Kidney tubule cell (primary cell): ENCODE data around the gene TOMM6.
"Not testable (repeated sequence)": the region's sequence is repeated elsewhere in the genome, so short reads cannot be mapped to it uniquely, and the experiment has no call there.

Experiments
- DNase-seq: peaks from one replicate; pipeline ENCODE4 v3.0.0-alpha.2; 2018; ENCODE audit warnings: low spot score

TOMM6 gene

DNA sequence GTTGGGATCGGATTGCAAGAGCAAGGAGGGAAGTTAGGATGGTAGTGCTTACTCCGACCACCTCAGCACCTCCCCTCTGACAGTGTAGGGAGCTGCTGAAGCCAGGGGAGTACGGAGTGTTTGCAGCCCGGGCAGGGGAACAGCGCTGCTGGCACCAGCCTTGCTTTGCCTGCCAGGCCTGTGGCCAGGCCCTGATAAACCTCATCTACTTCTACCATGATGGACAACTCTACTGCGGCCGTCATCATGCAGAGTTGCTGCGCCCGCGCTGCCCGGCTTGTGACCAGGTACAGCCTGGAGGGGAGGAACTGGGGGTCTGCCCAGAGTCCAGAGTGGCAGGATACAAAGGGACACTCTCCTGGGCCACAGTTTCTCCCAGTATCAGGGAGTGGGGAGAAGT, 2.2 kb upstream of the TOMM6 start:
- no peak for DNase-seq

- DNase-seq = no peak
These were observed 1.6 kb upstream of the TOMM6 start for GRCh38 chr6:41785689-41786450.

GRCh38 chr6:41786451-41787218, 859 bp upstream of the TOMM6 start:
- DNase-seq = peak; percentile 81

- no peak for DNase-seq
These were observed 1.9 kb downstream of the TOMM6 start for GRCh38 chr6:41789390-41789724.

DNA sequence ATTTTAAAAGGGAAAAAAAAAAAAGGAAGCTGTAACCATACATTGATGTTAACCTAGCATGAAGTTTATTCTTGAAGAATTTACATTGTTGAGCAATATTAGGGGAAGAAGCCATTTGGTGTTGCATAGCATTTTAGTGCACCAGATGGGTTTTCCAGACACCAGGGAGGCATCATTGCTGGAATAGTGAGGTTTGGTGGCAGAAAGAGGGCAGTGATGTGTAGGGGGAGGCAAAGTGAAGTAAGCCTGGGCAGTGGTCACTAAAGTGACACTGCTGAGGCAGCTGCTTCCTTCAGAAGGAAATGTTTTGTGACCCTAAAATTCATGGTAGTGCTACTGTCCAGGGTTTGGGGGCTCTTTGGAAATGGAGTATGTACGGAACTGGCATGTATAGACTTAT, 2.6 kb downstream of the TOMM6 start:
- DNase-seq = no peak

- no peak for DNase-seq
These were observed 3.8 kb downstream of the TOMM6 start for GRCh38 chr6:41791305-41791704.

DNA sequence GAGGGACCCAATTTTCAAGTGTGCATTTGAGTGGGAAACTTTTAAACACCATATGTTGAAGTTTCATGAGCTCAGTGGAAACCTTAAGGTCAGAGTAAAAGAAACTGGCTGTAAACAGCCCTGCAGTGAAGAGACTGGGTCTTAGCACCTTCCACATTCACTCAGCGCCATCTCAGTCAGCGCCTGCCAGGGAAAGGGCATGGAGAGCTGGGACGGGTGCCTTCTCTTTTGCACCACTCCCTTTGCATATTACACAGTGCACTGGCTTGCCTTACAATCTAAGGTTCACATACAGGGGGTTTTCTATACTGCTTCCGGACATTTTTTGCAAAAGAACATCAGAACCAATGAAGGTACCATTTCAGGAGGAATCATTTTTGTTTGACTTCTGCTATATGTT, 4.5 kb downstream of the TOMM6 start:
- DNase-seq = no peak

DNA sequence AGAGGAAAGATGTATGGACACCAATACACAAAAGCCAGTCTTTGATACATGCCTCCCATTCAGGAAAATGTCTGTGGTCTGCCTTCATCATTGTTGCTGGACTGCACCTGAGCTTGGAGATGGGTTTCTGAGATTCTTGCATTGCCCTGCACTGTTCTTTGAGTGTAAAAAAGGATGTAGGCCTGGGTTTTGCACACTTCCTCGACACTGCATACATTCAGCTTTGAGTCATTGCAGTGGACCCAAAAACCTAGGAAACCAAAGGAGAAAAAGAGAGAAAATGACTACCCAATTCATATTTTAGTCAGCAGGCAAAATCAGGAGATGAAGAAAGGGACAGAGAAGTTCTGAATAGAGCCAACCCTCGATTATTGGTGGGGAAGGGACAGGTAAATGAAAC, 9.0 kb downstream of the TOMM6 start:
- DNase-seq = no peak

GRCh38 chr6:41798901-41799558, 11.5 kb downstream of the TOMM6 start:
- no peak for DNase-seq

DNA sequence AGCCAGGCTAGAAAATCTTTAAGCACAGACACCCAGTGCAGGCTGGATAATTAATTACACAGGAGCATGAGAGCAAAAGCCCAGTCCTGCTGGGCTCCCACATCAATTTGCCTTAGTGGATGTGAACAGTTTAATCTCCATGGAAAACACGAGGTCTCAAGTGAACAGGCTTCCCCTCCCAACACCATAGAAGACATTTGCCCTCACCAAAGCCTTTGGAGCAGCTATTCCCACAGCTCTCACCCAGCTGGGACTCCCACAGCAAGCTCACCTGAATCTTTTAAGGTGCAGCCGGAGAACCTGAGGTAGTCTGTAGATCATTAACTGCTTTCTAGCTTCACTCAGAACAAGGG, 12.0 kb downstream of the TOMM6 start:
- no peak for DNase-seq

DNA sequence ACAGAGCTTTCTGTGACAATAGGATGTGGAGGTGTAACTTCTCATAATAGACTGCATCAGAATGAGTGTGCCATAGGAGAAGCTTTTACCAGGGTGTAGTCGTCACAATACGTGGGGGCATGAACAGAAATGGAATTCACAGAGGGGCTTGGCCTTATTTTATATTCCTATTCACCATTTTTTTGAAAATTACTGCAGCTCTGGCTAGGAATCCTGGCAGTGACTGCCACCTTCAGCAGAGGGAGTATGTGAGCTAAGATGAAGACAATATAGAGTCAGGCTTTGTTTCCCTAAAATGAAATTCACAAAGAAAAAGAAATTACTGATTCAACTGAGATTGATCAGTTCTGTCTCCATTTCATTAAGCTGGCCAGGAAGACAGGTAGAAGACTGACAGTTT, 13.9 kb downstream of the TOMM6 start:
- peak; percentile 13 for DNase-seq

DNA sequence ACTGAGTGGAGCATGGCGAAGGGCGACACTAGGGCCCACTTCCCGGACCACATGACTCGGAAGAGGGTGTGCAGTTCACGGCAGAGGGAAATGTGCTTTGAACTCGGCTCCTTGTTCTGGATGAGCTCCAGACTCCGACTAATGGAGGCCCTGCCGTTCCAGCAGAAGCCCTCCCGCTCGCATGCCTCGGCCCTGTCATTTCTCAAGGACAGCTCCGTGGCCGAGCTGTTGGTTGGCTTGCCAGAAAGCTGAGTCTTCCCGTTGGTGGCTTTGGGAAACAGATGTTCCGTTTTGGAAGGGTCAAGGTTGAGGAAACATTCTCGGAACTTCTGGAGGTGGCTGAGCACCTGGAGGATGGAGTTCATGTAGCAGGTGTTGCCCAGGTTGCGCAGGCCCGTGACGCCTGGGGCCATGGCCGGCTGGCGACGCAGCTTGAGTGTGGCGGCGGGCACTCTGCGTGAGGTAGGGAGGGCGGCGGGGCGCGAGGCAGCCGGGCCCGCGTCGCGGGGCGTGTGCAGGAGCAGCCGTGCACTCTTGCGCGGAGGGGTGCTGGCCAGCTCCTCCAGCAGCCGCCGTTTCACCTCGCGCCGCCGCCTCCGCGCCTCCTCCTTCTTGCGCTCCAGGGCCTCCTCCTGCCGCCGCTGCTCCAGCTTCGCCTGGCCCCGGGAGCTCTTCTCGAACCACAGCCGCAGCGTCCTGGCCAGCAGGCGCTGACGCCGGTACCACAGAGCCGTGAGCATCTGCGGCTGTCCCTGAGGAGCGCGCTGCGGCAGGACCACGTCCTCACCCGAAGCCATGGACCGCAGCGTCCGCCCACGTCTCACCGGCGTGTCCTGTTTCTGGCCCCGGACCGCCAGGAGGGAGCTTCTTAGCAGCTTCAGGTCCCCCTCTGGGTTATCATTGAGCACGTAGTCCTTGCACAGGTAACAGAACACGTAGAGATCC, 18.6 kb downstream of the TOMM6 start:
- no peak for DNase-seq

GRCh38 chr6:41811095-41811494, 23.6 kb downstream of the TOMM6 start:
- no peak for DNase-seq

DNA sequence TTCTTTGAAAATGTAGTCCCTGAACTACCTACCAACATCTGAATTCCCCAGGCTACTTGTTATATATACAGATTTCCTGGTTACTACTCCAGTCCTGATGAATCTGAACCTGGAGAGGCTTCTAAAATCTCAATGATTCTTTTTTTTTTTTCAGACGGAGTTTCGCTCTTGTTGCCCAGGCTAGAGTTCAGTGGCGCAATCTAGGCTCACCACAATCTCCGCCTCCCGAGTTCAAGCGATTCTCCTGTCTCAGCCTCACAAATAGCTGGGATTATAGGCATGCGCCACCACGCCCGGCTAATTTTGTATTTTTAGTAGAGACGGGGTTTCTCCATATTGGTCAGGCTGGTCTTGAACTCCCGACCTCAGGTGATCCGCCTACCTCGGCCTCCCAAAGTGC, 24.5 kb downstream of the TOMM6 start:
- DNase-seq = not testable (repeated sequence)

DNA sequence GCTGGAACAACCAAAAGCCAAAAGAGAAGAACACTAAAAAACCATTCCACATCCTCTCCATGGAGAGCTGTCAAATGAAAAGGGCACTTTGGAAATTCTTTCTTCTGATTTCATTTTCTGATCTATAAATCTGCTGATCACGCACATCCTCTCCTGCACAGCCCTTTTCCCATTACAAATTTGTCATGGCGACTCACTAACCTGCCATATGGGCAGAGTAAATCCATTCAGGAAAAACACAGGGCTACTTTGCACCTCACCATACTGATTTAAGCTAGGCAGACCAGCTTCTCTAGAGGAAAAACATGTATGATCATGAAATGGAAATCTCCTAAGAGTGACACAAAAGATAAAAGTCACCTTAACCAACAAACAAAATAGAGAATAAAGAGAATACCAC, 26.0 kb downstream of the TOMM6 start:
- DNase-seq = no peak

DNA sequence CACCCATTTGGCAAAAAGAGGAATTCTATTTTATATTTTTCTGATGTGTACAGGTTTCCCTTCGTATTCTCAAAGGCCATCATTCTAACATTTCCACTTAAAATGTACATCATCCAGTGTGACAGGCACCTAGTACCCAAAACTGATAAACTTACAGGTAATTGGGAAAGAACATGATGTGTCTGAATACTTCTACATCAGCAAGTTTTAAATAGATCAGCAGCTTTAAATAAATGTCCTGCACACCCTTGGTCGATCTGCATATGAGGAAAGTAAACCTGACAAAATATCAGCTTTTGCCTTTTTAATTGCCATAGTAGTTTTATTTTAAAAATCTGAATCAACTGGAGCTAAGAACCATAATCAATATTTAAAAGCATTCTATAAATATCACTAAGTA, 26.5 kb downstream of the TOMM6 start:
- DNase-seq = no peak

- DNase-seq = no peak
These were observed 27.1 kb downstream of the TOMM6 start for GRCh38 chr6:41814629-41815028.

DNA sequence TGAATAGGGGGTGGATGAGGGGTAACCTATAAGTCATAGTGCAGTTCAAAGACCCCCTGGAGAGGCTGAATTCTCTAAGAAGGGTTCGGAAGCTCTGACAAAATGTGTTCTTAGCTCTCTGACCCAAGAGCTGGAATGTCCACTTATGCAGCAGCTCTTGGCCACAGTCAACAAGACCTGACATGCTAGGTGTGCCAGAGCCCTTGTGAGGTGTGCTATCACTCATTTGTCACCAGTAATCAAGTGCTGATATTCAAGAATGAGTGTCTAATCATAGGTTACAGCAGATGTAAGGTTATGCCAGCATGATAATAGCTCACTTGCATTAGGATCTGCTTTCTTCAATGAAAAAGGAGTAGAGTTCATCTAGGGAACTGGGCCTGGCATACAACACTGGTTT, 28.1 kb downstream of the TOMM6 start:
- DNase-seq = no peak

GRCh38 chr6:41818271-41819054, 31.0 kb downstream of the TOMM6 start:
- no peak for DNase-seq

GRCh38 chr6:41821266-41821665, 33.8 kb downstream of the TOMM6 start:
- no peak for DNase-seq

DNA sequence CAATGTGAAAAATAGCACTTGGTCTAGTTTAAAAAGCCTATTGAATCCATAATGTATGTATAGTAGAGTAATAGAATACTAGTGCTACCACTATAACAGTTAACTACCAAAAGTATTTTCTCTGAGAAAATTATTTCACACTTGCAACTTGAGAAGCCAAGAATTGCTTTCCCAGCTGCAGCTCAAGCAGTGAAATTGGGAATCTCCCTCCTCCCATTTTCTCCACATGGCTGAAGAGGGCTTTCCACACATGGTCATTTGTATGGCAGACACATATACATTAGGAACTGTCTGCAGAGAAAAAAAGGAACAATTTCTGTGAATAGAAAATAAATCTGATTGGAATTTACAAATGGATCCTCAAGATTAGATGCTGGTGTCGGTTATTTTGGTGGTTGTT, 34.5 kb downstream of the TOMM6 start:
- no peak for DNase-seq
